NCI-H146 treated with DMSO at 0.1 percent for 48 hours (cell line): ENCODE measurements around the gene NR1D1.

Source experiments
- DNase-seq: peaks from one replicate; lab custom pipeline; 2025; ENCODE audit not compliant: unreplicated experiment; lab: John Stamatoyannopoulos, UW

NR1D1 gene

GRCh38 chr17:40063901-40064531, 36.4 kb downstream of the NR1D1 start:
- no peak for DNase-seq

- DNase-seq = no peak
Measured at GRCh38 chr17:40063187-40063771, 37.1 kb downstream of the NR1D1 start.

- DNase-seq = no peak
Measured at GRCh38 chr17:40062329-40063186, 37.8 kb downstream of the NR1D1 start, which contains the start of gene THRA. Gene THRA, plus strand, starts transcription at chr17:40062965. Its CDS starts 11,524 bp downstream, at chr17:40074489.

- no peak for DNase-seq
Measured at GRCh38 chr17:40061609-40062038, 38.8 kb downstream of the NR1D1 start.

- no peak for DNase-seq
Measured at GRCh38 chr17:40060887-40061608, 39.3 kb downstream of the NR1D1 start.

- no peak for DNase-seq
Measured at GRCh38 chr17:40059729-40060475, 40.5 kb downstream of the NR1D1 start.

GRCh38 chr17:40058865-40059264, 41.5 kb downstream of the NR1D1 start:
- no peak for DNase-seq

- DNase-seq = no peak
Measured at GRCh38 chr17:40058186-40058784, 42.1 kb downstream of the NR1D1 start.

- no peak for DNase-seq
Measured at GRCh38 chr17:40056379-40057015, 43.9 kb downstream of the NR1D1 start.
